ENCODE measurements around the gene TM4SF5.

TM4SF5 gene

GRCh38 chr17:4750606-4751005 is 21.1 kb upstream of the TM4SF5 start:
- H3K9me3 ChIP-seq (ENCODE audit: control insufficient read depth in 1 of 2, low read length in 2 of 2) = no peaks in the 10 kb centered on the region
- H3K27ac ChIP-seq (ENCODE audit: low read length) = no peak overlapping the region
- peaks cover 0 to 2% of the 10 kb centered on the region in 2 donors for H3K4me1 ChIP-seq (ENCODE audit: control insufficient read depth in 1 of 2, insufficient read depth in 2 of 2, low read length in 2 of 2)
- H3K4me3 ChIP-seq (ENCODE audit: low read depth in 1 of 2, low read length in 2 of 2) = no peak overlapping the region
- H3K36me3 ChIP-seq (ENCODE audit: control insufficient read depth in 1 of 2, insufficient read depth in 2 of 2, low read length in 2 of 2) = no peaks in the 10 kb centered on the region
- H3K27me3 ChIP-seq (ENCODE audit: low read depth, low read length) = no peaks in the 10 kb centered on the region

DNA sequence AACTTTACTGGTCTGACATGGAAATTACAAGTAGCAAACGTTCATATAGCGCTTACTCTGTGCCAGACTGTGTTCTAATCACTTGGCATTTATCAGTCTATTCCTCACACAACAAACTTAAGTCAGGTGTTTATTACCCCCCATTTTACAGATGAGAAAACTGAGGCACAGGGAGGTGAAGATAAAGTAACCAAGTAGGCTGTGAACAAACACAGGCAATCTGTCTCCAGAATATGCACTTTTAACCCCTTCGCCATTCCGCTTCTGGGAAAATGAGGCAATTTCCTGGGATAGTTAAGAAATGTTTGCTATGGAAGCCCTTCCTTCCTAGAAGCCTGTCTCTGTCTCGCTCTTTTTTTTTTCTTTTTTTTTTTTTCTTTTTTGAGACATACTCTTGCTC is 19.8 kb upstream of the TM4SF5 start:
- Histone ChIP-seq H3K4me3 (ENCODE audit: low read depth in 1 of 2, low read length in 2 of 2) (no peak overlapping the region), H3K27ac (ENCODE audit: low read length) (no peak overlapping the region), H3K27me3 (ENCODE audit: low read depth, low read length) (no peaks in the 10 kb centered on the region), H3K36me3 (ENCODE audit: control insufficient read depth in 1 of 2, insufficient read depth in 2 of 2, low read length in 2 of 2) (no peaks in the 10 kb centered on the region), H3K9me3 (ENCODE audit: control insufficient read depth in 1 of 2, low read length in 2 of 2) (no peaks in the 10 kb centered on the region), H3K4me1 (ENCODE audit: control insufficient read depth in 1 of 2, insufficient read depth in 2 of 2, low read length in 2 of 2) (no peaks in the 10 kb centered on the region)

GRCh38 chr17:4753392-4753791 is 18.3 kb upstream of the TM4SF5 start:
- Histone ChIP-seq H3K4me1 (ENCODE audit: control insufficient read depth in 1 of 2, insufficient read depth in 2 of 2, low read length in 2 of 2) (no peaks in the 10 kb centered on the region), H3K36me3 (ENCODE audit: control insufficient read depth in 1 of 2, insufficient read depth in 2 of 2, low read length in 2 of 2) (no peaks in the 10 kb centered on the region), H3K4me3 (ENCODE audit: low read depth in 1 of 2, low read length in 2 of 2) (no peak overlapping the region), H3K27ac (ENCODE audit: low read length) (no peak overlapping the region), H3K27me3 (ENCODE audit: low read depth, low read length) (no peaks in the 10 kb centered on the region), H3K9me3 (ENCODE audit: control insufficient read depth in 1 of 2, low read length in 2 of 2) (no peaks in the 10 kb centered on the region)

DNA sequence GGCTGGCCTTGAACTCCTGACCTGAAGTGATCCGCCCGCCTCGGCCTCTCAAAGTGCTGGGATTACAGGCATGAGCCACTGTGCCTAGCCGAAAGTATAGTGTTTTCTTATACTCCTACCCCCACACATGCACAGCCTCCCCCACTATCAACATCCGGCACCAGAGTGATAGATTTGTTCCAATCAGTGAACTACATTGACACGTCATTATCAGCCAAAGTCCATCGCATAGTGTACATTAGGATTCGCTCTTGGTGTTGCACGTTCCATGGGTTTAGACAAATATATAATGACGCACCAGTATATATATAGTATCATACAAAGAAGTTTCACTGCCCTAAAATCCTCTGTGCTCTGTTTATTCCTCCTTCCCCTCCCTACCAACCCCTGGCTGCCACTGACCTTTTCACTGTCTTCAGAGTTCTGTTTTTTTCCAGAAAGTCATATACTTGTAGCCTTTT is 11.9 kb upstream of the TM4SF5 start:
- no peaks in the 10 kb centered on the region for H3K4me1 ChIP-seq (ENCODE audit: control insufficient read depth in 1 of 2, insufficient read depth in 2 of 2, low read length in 2 of 2)
- no peak overlapping the region for H3K4me3 ChIP-seq (ENCODE audit: low read depth in 1 of 2, low read length in 2 of 2)
- no peaks in the 10 kb centered on the region for H3K36me3 ChIP-seq (ENCODE audit: control insufficient read depth in 1 of 2, insufficient read depth in 2 of 2, low read length in 2 of 2)
- H3K27ac ChIP-seq (ENCODE audit: low read length) = no peak overlapping the region
- H3K27me3 ChIP-seq (ENCODE audit: low read depth, low read length) = no peaks in the 10 kb centered on the region
- H3K9me3 ChIP-seq (ENCODE audit: control insufficient read depth in 1 of 2, low read length in 2 of 2) = no peaks in the 10 kb centered on the region

GRCh38 chr17:4764595-4764994 is 7.1 kb upstream of the TM4SF5 start:
- Histone ChIP-seq H3K36me3 (ENCODE audit: control insufficient read depth in 1 of 2, insufficient read depth in 2 of 2, low read length in 2 of 2) (no peaks in the 10 kb centered on the region), H3K4me3 (ENCODE audit: low read depth in 1 of 2, low read length in 2 of 2) (no peak overlapping the region), H3K27me3 (ENCODE audit: low read depth, low read length) (no peaks in the 10 kb centered on the region), H3K4me1 (ENCODE audit: control insufficient read depth in 1 of 2, insufficient read depth in 2 of 2, low read length in 2 of 2) (no peaks in the 10 kb centered on the region), H3K27ac (ENCODE audit: low read length) (no peak overlapping the region), H3K9me3 (ENCODE audit: control insufficient read depth in 1 of 2, low read length in 2 of 2) (no peaks in the 10 kb centered on the region)

GRCh38 chr17:4766201-4766600 is 5.5 kb upstream of the TM4SF5 start:
- Histone ChIP-seq H3K4me1 (ENCODE audit: control insufficient read depth in 1 of 2, insufficient read depth in 2 of 2, low read length in 2 of 2) (no peaks in the 10 kb centered on the region), H3K36me3 (ENCODE audit: control insufficient read depth in 1 of 2, insufficient read depth in 2 of 2, low read length in 2 of 2) (no peaks in the 10 kb centered on the region), H3K27me3 (ENCODE audit: low read depth, low read length) (no peaks in the 10 kb centered on the region), H3K9me3 (ENCODE audit: control insufficient read depth in 1 of 2, low read length in 2 of 2) (no peaks in the 10 kb centered on the region), H3K4me3 (ENCODE audit: low read depth in 1 of 2, low read length in 2 of 2) (no peak overlapping the region), H3K27ac (ENCODE audit: low read length) (peak overlapping the region; percentile 47)

DNA sequence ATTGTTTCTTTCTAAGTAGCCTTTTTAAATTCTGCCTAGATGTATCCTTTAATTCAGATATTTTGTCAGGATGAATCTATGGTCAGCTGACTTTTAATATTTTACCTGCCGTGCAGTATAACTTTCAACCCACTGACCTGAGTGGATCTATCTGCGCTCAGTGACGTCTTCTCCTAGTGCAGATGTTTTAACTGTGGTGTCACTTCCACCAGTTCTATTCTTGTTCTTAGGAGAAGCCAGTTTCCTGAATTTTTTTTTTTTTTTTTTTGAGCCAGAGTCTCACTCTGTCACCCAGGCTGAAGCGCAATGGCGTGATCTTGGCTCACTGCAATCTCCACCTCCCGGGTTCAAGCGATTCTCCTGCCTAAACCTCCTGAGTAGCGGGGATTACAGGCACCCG is 5.0 kb upstream of the TM4SF5 start:
- Histone ChIP-seq H3K4me1 (ENCODE audit: control insufficient read depth in 1 of 2, insufficient read depth in 2 of 2, low read length in 2 of 2) (no peaks in the 10 kb centered on the region), H3K27ac (ENCODE audit: low read length) (peak overlapping the region; percentile 47), H3K36me3 (ENCODE audit: control insufficient read depth in 1 of 2, insufficient read depth in 2 of 2, low read length in 2 of 2) (no peaks in the 10 kb centered on the region), H3K9me3 (ENCODE audit: control insufficient read depth in 1 of 2, low read length in 2 of 2) (no peaks in the 10 kb centered on the region), H3K4me3 (ENCODE audit: low read depth in 1 of 2, low read length in 2 of 2) (no peak overlapping the region), H3K27me3 (ENCODE audit: low read depth, low read length) (no peaks in the 10 kb centered on the region)

DNA sequence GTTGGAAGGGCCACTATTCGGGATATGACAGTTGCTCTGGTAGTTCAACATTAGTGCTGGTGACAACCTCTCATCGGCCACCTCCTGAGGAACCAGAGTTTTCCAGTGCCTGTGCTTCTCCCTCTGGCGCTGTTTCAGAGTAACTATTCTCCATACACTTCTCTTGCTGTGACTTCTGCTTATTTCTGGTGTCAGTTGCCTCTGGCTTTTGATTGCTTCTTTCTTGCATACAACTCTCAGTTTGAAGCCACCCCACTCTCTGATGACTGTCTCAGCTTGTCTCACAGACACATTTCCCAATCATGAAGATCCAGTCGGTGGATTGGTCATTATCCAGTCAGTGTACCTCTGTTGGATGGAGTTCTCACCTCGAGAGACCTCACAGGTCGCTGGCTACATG is 3.4 kb upstream of the TM4SF5 start:
- no peaks in the 10 kb centered on the region for H3K9me3 ChIP-seq (ENCODE audit: control insufficient read depth in 1 of 2, low read length in 2 of 2)
- no peak overlapping the region for H3K4me3 ChIP-seq (ENCODE audit: low read depth in 1 of 2, low read length in 2 of 2)
- H3K4me1 ChIP-seq (ENCODE audit: control insufficient read depth in 1 of 2, insufficient read depth in 2 of 2, low read length in 2 of 2) = no peaks in the 10 kb centered on the region
- H3K27ac ChIP-seq (ENCODE audit: low read length) = peak overlapping the region; percentile 23
- H3K27me3 ChIP-seq (ENCODE audit: low read depth, low read length) = no peaks in the 10 kb centered on the region
- H3K36me3 ChIP-seq (ENCODE audit: control insufficient read depth in 1 of 2, insufficient read depth in 2 of 2, low read length in 2 of 2) = no peaks in the 10 kb centered on the region

GRCh38 chr17:4769628-4770027 is 2.1 kb upstream of the TM4SF5 start:
- Histone ChIP-seq H3K9me3 (ENCODE audit: control insufficient read depth in 1 of 2, low read length in 2 of 2) (no peaks in the 10 kb centered on the region), H3K4me1 (ENCODE audit: control insufficient read depth in 1 of 2, insufficient read depth in 2 of 2, low read length in 2 of 2) (no peaks in the 10 kb centered on the region), H3K4me3 (ENCODE audit: low read depth in 1 of 2, low read length in 2 of 2) (no peak overlapping the region), H3K36me3 (ENCODE audit: control insufficient read depth in 1 of 2, insufficient read depth in 2 of 2, low read length in 2 of 2) (no peaks in the 10 kb centered on the region), H3K27ac (ENCODE audit: low read length) (no peak overlapping the region), H3K27me3 (ENCODE audit: low read depth, low read length) (no peaks in the 10 kb centered on the region)

DNA sequence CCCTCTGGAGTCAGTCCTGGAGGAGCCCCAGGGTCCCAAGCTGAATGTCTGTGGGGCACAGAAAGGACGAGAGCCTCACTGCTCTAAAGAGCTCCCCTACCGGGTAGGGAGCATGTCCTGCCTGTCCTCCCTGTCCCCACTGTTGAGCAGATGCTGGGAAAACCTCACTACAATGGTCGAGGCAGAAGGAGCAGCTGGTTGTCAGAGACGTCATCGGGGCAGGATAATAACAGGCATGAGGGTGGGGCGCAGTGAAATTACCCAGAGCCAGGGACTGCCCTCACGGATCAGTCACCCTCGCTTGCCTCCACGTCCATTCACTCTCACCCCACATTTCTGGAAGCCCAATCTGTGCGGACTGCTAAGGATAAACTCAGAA is 538 bp downstream of the TM4SF5 start:
- H3K27ac ChIP-seq (ENCODE audit: low read length) = peak overlapping the region; percentile 74
- no peaks in the 10 kb centered on the region for H3K36me3 ChIP-seq (ENCODE audit: control insufficient read depth in 1 of 2, insufficient read depth in 2 of 2, low read length in 2 of 2)
- no peaks in the 10 kb centered on the region for H3K9me3 ChIP-seq (ENCODE audit: control insufficient read depth in 1 of 2, low read length in 2 of 2)
- H3K4me3 ChIP-seq (ENCODE audit: low read depth in 1 of 2, low read length in 2 of 2) = no peak overlapping the region
- no peaks in the 10 kb centered on the region for H3K27me3 ChIP-seq (ENCODE audit: low read depth, low read length)
- H3K4me1 ChIP-seq (ENCODE audit: control insufficient read depth in 1 of 2, insufficient read depth in 2 of 2, low read length in 2 of 2) = no peaks in the 10 kb centered on the region

- H3K36me3 ChIP-seq (ENCODE audit: control insufficient read depth in 1 of 2, insufficient read depth in 2 of 2, low read length in 2 of 2) = no peaks in the 10 kb centered on the region
- H3K27me3 ChIP-seq (ENCODE audit: low read depth, low read length) = no peaks in the 10 kb centered on the region
- no peak overlapping the region for H3K27ac ChIP-seq (ENCODE audit: low read length)
- H3K4me3 ChIP-seq (ENCODE audit: low read depth in 1 of 2, low read length in 2 of 2) = no peak overlapping the region
- no peaks in the 10 kb centered on the region for H3K9me3 ChIP-seq (ENCODE audit: control insufficient read depth in 1 of 2, low read length in 2 of 2)
- no peaks in the 10 kb centered on the region for H3K4me1 ChIP-seq (ENCODE audit: control insufficient read depth in 1 of 2, insufficient read depth in 2 of 2, low read length in 2 of 2)
Measured at GRCh38 chr17:4777969-4778760, 6.5 kb downstream of the TM4SF5 start.

Data from muscle layer of duodenum (tissue), 2 donors.